Activated T-helper 2 cell treated with anti-CD3 and anti-CD28 coated beads, Interferon-gamma antibody, Interleukin-2, Interleukin-4, amounts not matched to agents 10 μg/mL and 5 μg/mL and 100 μg/mL, durations not matched to agents 14 hours and 24 hours and 36 hours (primary cell): ENCODE measurements around the gene CSGALNACT2. TPM values are rescaled to one million over a fixed set of nuclear protein-coding genes. Genes with fewer than 3 reads are reported as not detected.
"Not testable (repeated sequence)": the region's sequence is repeated elsewhere in the genome, so short reads cannot be mapped to it uniquely, and the experiment has no call there.

Source experiments
- DNase-seq: peaks from one replicate; pipeline ENCODE4 v3.0.0; 2021; ENCODE audit warnings: low spot score
- H3K27ac Mint-ChIP-seq: one replicate; pipeline ENCODE4 v1.8.0; 2021; ENCODE audit warnings: mixed read lengths
- H3K27me3 Mint-ChIP-seq: one replicate; pipeline ENCODE4 v1.8.0; 2021; ENCODE audit warnings: low read depth, mixed read lengths
- H3K36me3 Mint-ChIP-seq: one replicate; pipeline ENCODE4 v1.8.0; 2021; ENCODE audit warnings: low read depth, mixed read lengths
- H3K4me1 Mint-ChIP-seq: one replicate; pipeline ENCODE4 v1.8.0; 2021; ENCODE audit warnings: low read depth, mixed read lengths
- H3K4me3 Mint-ChIP-seq: one replicate; pipeline ENCODE4 v1.8.0; 2021; ENCODE audit warnings: low read depth, mild to moderate bottlenecking, moderate library complexity, mixed read lengths
- H3K9me3 Mint-ChIP-seq: one replicate; pipeline ENCODE4 v1.8.0; 2021; ENCODE audit warnings: mixed read lengths
- intact Hi-C: fragments of 100-400 bp; cut with micrococcal nuclease; formaldehyde crosslinking; loops from one replicate; pipeline ENCODE4 v1.15.1; 2023
- total RNA-seq: library from RNA; stranded (reverse); gene quantifications from 2 replicates; pipeline ENCODE4 v1.2.3, GENCODE V29; 2022

Gene CSGALNACT2
- total RNA-seq, 1 donor from 2014 or later: 25.2 TPM

DNA sequence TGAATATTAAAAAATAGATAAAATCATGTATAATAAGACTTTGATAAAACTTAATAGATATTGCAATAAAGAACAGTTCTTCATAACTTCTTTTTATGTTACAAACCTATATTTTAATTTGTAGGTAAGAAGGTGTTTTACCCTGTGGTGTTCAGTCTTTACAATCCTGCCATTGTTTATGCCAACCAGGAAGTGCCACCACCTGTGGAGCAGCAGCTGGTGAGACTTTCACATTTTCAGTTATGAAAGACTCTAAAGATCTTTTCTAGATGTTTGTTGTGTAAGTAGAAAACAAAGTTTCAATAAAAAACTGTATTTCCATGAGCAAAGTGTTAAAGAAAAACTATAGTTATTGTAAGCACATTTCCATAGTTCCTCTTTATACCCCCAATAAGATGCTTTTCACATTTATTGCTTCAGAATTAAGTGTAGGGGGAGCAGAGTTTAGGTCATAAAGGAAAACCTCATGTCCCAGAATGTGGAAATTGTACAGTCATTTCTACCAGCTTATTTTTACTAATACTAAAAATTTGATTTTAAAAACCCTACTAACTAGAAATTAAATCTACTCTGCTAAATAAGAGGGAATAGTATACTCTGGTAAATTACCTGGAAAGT lies 28.7 kb downstream of the CSGALNACT2 start:
- H3K9me3 Mint-ChIP-seq: no peaks in the 10 kb centered on the region
- H3K27ac Mint-ChIP-seq: no peak overlapping the region
- DNase-seq: no peak
- peaks cover 37% of the 10 kb centered on the region for H3K4me1 Mint-ChIP-seq
- H3K27me3 Mint-ChIP-seq: no peaks in the 10 kb centered on the region
- H3K36me3 Mint-ChIP-seq: peaks cover 66% of the 10 kb centered on the region
- intact Hi-C loops: no loop called here
- no peak overlapping the region for H3K4me3 Mint-ChIP-seq

DNA sequence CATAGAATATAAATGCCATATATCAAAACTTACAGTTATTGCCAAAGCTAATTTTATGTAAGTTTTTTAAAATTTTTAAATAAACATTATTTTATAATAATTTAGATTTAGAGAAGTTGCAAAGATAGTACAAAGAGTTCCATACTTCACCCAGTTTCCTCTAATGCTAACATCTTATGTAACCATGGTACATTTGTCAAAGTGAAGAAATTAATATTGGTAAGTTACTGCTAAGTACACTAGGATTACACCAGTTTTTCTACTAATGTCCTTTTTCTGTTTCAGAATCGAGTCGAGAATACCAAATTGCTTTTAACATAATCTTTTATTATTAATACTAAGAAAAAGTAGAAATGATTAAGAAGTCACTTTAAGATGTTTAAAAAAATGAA lies 29.2 kb downstream of the CSGALNACT2 start:
- no peak for DNase-seq
- H3K4me3 Mint-ChIP-seq: no peak overlapping the region
- H3K36me3 Mint-ChIP-seq: peaks cover 65% of the 10 kb centered on the region
- peaks cover 37% of the 10 kb centered on the region for H3K4me1 Mint-ChIP-seq
- H3K27ac Mint-ChIP-seq: no peak overlapping the region
- intact Hi-C loops: no loop called here
- H3K9me3 Mint-ChIP-seq: no peaks in the 10 kb centered on the region
- no peaks in the 10 kb centered on the region for H3K27me3 Mint-ChIP-seq

DNA sequence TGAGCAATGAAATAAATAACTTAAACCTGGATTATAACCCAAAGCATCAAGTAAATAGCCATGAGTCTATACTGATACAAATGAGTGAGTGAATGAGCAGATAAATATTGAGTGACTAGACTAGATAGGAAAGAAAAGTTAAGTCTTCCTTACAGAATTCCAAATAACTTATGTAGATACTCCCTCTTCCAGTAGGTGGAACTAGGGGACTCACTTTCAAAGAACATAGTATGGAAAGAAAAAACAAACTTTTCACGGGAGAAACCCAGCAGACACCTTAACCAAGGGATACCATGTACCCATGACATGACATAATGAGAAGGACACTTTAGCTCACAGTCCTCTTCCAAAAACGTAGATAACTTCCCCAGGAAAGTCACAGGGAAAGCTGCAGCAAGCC lies 32.2 kb downstream of the CSGALNACT2 start:
- Mint-ChIP-seq H3K4me3 (no peak overlapping the region), H3K27ac (no peak overlapping the region), H3K36me3 (peaks cover 64% of the 10 kb centered on the region), H3K9me3 (no peaks in the 10 kb centered on the region), H3K27me3 (no peaks in the 10 kb centered on the region), H3K4me1 (peaks cover 32% of the 10 kb centered on the region)
- DNase-seq: no peak
- intact Hi-C loops: no loop called here

DNA sequence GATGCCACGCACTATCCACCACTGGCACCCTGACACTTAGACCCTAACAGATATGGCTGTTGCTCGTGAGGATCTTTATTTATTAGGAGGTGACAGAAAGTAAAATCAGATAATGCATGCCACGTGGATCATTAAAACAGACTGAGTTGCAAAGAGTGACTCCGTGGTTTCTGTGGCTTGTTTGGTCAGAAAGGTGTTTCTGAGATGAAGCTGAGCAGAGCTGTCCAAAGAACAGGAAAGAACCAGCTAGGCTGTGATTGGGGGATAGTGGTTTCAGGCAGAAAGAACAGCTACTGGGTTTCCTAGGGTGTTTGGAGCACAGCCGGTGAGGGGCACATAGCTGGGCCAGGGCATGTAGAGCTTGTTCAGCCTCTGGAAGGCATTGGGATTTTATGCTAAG lies 34.4 kb downstream of the CSGALNACT2 start:
- Mint-ChIP-seq H3K9me3 (no peaks in the 10 kb centered on the region), H3K27ac (no peak overlapping the region), H3K4me3 (no peak overlapping the region), H3K36me3 (peaks cover 78% of the 10 kb centered on the region), H3K4me1 (peaks cover 24% of the 10 kb centered on the region), H3K27me3 (no peaks in the 10 kb centered on the region)
- DNase-seq: no peak
- intact Hi-C loops: no loop called here

DNA sequence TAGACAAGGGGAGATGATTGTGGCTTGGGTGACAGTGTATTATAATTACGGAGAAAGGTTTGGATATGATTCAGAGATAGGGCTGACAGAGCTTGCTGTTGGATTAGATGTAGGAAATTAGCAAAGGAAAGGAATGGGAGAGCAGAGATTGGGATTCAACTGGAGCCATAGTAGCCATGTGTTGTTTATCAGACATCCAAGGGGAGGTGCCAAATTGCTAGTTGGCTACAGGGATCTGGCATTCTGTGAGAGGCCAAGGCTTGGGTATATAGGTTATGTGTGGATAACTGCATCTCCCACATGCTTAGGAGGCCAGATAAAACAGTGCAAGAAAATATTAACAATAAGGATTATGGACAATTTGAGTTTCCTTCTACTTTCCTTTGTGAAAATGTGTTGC lies 34.9 kb downstream of the CSGALNACT2 start:
- DNase-seq: no peak
- Mint-ChIP-seq H3K9me3 (no peaks in the 10 kb centered on the region), H3K4me3 (no peak overlapping the region), H3K27me3 (no peaks in the 10 kb centered on the region), H3K4me1 (peaks cover 24% of the 10 kb centered on the region), H3K36me3 (peaks cover 82% of the 10 kb centered on the region), H3K27ac (no peak overlapping the region)
- intact Hi-C loops: no loop called here

DNA sequence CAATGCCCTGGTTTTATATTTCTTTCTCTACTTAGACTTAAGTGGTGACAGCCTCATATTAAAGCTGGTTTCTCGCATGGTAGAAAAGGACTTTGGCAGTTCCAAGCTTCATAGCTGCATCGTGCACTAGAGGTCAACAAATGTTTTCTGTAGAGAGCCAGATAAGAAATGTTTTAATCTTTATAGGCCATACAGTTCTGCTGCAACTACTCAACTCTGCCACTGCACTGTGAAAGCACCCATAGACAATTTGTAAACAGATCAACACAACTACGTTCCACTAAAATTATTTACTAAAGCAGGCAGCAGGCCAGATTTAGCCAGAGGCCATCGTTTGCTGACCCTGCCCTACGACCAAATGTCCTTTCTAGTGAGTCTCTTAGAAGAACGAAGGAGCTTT lies 36.7 kb downstream of the CSGALNACT2 start:
- H3K27ac Mint-ChIP-seq: no peak overlapping the region
- peaks cover 19% of the 10 kb centered on the region for H3K4me1 Mint-ChIP-seq
- no peaks in the 10 kb centered on the region for H3K27me3 Mint-ChIP-seq
- H3K9me3 Mint-ChIP-seq: peaks cover 4% of the 10 kb centered on the region
- intact Hi-C loops: no loop called here
- peaks cover 83% of the 10 kb centered on the region for H3K36me3 Mint-ChIP-seq
- H3K4me3 Mint-ChIP-seq: no peak overlapping the region
- DNase-seq: no peak

DNA sequence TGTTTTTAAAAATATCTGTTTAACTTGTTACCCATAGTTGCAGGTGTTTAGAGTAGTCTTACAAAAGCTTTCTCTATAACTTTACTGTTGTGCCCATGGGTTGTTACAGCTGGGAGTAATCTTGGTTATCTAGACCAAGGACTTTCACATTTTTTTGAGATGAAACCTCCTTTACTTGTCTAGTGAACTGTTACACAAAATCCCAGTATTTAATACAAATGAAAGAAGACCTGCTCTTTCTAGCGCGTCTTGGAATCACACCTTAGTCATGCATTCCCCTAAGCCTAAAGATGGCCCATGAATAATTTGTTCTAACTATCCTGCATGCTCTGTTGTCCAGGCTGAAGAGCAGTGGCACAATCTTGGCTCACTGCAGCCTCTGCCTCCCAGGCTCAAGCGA lies 38.0 kb downstream of the CSGALNACT2 start:
- Mint-ChIP-seq H3K27ac (no peak overlapping the region), H3K4me1 (peaks cover 14% of the 10 kb centered on the region), H3K9me3 (peaks cover 4% of the 10 kb centered on the region), H3K4me3 (no peak overlapping the region), H3K36me3 (peaks cover 85% of the 10 kb centered on the region), H3K27me3 (no peaks in the 10 kb centered on the region)
- intact Hi-C loops: no loop called here
- DNase-seq: no peak

DNA sequence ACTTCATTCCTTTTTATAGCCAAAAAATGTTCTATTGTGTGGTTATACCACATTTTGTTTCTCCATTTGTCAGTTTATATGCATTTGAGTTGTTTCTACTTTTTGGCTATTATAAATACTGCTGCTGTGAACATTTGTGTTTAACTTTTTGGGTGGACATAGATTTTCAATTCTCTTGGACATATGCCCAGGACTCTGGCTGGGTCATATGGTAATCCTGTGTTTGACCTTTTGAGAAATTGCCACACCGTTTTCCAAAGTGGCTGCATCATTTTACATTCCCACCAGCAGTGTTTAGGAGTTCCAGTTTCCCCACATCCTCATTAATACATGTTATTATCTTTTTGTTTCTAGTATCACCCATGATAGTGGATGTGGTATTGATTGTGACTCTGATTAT lies 39.4 kb downstream of the CSGALNACT2 start:
- peaks cover 85% of the 10 kb centered on the region for H3K36me3 Mint-ChIP-seq
- H3K27ac Mint-ChIP-seq: no peak overlapping the region
- H3K9me3 Mint-ChIP-seq: peaks cover 4% of the 10 kb centered on the region
- intact Hi-C loops: no loop called here
- H3K4me1 Mint-ChIP-seq: peaks cover 5% of the 10 kb centered on the region
- no peaks in the 10 kb centered on the region for H3K27me3 Mint-ChIP-seq
- no peak overlapping the region for H3K4me3 Mint-ChIP-seq
- DNase-seq: no peak

DNA sequence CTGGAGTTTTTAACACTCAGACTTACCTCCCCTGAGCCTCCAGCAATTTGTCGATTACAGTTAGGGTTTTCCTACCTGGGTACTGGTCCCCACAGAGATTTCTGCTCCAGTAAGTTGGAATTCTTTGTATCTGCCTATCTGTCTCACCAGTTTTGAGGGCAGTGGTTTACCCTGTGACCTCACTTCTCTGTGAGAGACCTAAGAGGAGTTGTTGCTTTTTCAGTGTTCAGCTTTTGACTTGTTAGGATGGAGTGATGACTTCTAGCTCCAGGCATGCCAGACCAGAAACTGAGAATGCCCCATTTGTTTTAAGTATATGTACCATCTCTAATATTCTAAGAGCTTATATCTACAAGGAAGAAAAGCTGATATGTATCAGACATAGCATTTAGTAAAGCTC lies 42.9 kb downstream of the CSGALNACT2 start:
- DNase-seq: no peak
- H3K4me1 Mint-ChIP-seq: no peaks in the 10 kb centered on the region
- intact Hi-C loops: no loop called here
- H3K4me3 Mint-ChIP-seq: no peak overlapping the region
- peaks cover 4% of the 10 kb centered on the region for H3K9me3 Mint-ChIP-seq
- H3K27me3 Mint-ChIP-seq: no peaks in the 10 kb centered on the region
- H3K36me3 Mint-ChIP-seq: peaks cover 83% of the 10 kb centered on the region
- H3K27ac Mint-ChIP-seq: no peak overlapping the region

DNA sequence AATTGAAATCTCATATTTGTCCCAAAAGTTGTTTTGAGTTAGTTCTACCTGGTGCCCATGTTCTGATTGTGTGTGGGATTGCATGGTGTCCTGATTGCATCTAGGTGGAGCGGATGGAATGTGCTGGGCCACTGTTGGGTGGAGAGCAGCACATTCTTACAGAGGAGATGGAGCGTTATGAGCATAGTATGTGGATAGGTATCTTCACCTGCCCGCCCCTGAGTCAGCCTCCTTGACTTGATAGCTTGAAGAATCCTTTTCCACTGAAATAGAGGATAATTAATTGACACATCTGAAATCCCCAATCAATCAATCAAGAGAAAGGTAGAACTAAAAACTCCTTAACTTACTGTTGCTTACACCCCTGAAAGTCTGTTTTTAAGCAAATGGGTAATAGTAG lies 45.5 kb downstream of the CSGALNACT2 start:
- H3K9me3 Mint-ChIP-seq, H3K27ac Mint-ChIP-seq, H3K4me3 Mint-ChIP-seq, intact Hi-C loops, H3K4me1 Mint-ChIP-seq, DNase-seq, H3K27me3 Mint-ChIP-seq: not testable (repeated sequence)
- peaks cover 85% of the 10 kb centered on the region for H3K36me3 Mint-ChIP-seq

DNA sequence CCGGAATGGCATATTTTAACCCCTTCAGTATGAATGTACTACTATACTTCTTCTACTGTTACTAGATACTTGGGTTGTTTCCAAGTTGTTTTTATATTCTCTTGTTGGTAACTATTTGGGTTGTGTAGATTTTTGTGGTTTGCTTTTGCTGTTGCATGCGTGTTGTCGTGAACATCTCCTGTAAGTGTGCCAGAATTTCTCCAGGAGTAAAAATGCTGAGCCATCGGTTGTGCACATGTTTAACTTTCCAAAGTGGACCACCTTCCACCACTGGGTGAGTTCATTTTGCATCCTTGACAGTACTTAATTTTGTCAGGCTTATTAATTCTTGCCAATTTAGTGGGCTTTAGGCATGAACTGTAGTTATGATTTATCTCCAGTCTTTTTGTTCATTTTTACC lies 47.9 kb downstream of the CSGALNACT2 start:
- intact Hi-C loops: no loop called here
- Mint-ChIP-seq H3K27me3 (no peaks in the 10 kb centered on the region), H3K27ac (no peak overlapping the region), H3K9me3 (no peaks in the 10 kb centered on the region), H3K4me3 (no peak overlapping the region), H3K4me1 (no peaks in the 10 kb centered on the region), H3K36me3 (peaks cover 73% of the 10 kb centered on the region)
- DNase-seq: no peak

DNA sequence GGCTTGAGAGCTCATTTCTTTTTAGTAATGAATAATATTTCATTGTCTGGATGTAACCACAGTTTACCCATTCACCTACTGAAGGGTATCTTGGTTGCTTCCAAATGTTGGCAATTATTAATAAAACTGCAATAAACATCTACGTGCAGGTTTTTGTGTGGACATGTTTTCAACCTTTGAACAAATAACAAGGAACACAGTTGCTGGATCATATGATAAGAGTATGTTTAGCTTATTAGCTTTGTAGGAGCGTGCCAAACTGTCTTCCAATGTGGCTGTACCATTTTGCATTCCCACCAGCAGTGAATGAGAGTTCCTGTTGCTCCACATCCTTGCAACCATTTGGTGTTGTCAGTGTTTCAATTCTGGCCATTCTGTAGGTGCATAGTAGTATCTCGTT lies 49.0 kb downstream of the CSGALNACT2 start:
- H3K27me3 Mint-ChIP-seq: no peaks in the 10 kb centered on the region
- H3K9me3 Mint-ChIP-seq: no peaks in the 10 kb centered on the region
- H3K27ac Mint-ChIP-seq: no peak overlapping the region
- H3K4me3 Mint-ChIP-seq: no peak overlapping the region
- no peak for DNase-seq
- peaks cover 66% of the 10 kb centered on the region for H3K36me3 Mint-ChIP-seq
- intact Hi-C loops: no loop called here
- no peaks in the 10 kb centered on the region for H3K4me1 Mint-ChIP-seq

DNA sequence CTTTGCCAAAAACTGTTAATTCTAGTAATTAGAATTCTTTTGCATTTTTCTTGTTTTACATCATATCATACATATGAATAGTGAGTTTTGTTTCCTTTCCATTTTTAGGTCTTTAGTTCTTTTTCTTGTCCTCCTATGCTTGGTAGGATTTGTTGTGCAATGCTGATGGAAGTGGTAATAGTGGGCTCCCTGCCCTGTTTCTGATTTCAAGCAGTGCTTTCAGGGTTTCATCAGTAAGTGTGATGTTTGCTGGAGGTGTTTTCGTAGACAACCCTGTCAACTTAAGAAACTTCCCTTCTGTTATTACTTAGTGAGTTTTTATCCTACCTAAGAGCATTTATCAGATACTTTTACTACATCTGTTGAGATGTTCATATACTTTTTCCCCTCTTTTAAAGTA lies 50.5 kb downstream of the CSGALNACT2 start:
- no peaks in the 10 kb centered on the region for H3K27me3 Mint-ChIP-seq
- no peak overlapping the region for H3K4me3 Mint-ChIP-seq
- no peak overlapping the region for H3K27ac Mint-ChIP-seq
- no peak for DNase-seq
- intact Hi-C loops: no loop called here
- H3K9me3 Mint-ChIP-seq: no peaks in the 10 kb centered on the region
- peaks cover 51% of the 10 kb centered on the region for H3K36me3 Mint-ChIP-seq
- no peaks in the 10 kb centered on the region for H3K4me1 Mint-ChIP-seq

DNA sequence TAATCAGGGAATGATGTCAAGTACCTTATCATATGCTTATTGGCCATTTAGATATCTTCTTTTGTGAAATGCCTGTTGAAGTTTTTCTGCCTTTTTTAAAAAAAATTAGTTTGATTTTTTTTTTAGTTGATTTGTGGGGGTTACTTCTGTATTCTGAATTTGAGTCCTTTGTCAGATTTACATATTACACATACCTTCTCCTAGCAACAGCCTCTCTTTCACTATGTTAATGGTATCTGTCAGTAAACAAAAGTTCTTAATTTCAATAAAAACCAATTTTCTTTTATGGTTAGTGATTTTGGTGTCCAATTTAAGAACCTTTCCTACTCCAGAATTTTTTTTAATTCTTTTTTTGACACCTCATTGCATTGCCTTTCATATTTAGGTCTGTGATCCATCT lies 52.0 kb downstream of the CSGALNACT2 start:
- Mint-ChIP-seq H3K36me3 (peaks cover 43% of the 10 kb centered on the region), H3K27ac (no peak overlapping the region), H3K9me3 (no peaks in the 10 kb centered on the region), H3K27me3 (no peaks in the 10 kb centered on the region), H3K4me3 (no peak overlapping the region), H3K4me1 (no peaks in the 10 kb centered on the region)
- intact Hi-C loops: no loop called here
- no peak for DNase-seq
